CMK (cell line): Measurements from ENCODE around the gene FNDC3B.

Experiments used
- DNase-seq: peaks from one replicate; pipeline ENCODE4 v3.0.0-alpha.2; 2010; ENCODE audit warnings: low read depth

Gene FNDC3B

GRCh38 chr3:172073262-172073915 is 34.0 kb downstream of the FNDC3B start:
- DNase-seq: no peak

GRCh38 chr3:172074032-172074431 is 34.7 kb downstream of the FNDC3B start:
- no peak for DNase-seq

GRCh38 chr3:172074586-172074985 is 35.2 kb downstream of the FNDC3B start:
- DNase-seq: no peak

- DNase-seq: no peak
Measured at GRCh38 chr3:172076212-172076611, 36.8 kb downstream of the FNDC3B start.

- DNase-seq: no peak
Measured at GRCh38 chr3:172077197-172077757, 37.9 kb downstream of the FNDC3B start.

GRCh38 chr3:172078244-172078643 is 38.9 kb downstream of the FNDC3B start:
- no peak for DNase-seq

GRCh38 chr3:172078721-172079120 is 39.3 kb downstream of the FNDC3B start:
- no peak for DNase-seq

- no peak for DNase-seq
Measured at GRCh38 chr3:172079326-172079976, 40.1 kb downstream of the FNDC3B start.

GRCh38 chr3:172080503-172080902 is 41.1 kb downstream of the FNDC3B start:
- no peak for DNase-seq

- no peak for DNase-seq
Measured at GRCh38 chr3:172082269-172082668, 42.9 kb downstream of the FNDC3B start.

GRCh38 chr3:172082820-172083513 is 43.6 kb downstream of the FNDC3B start:
- no peak for DNase-seq

GRCh38 chr3:172083995-172084409 is 44.6 kb downstream of the FNDC3B start:
- DNase-seq: no peak

- no peak for DNase-seq
Measured at GRCh38 chr3:172084871-172085556, 45.6 kb downstream of the FNDC3B start.

- no peak for DNase-seq
Measured at GRCh38 chr3:172085557-172085895, 46.1 kb downstream of the FNDC3B start.

GRCh38 chr3:172086071-172086470 is 46.7 kb downstream of the FNDC3B start:
- no peak for DNase-seq

- no peak for DNase-seq
Measured at GRCh38 chr3:172087198-172087597, 47.8 kb downstream of the FNDC3B start.

GRCh38 chr3:172087602-172088580 is 48.5 kb downstream of the FNDC3B start:
- DNase-seq: no peak

- DNase-seq: no peak
Measured at GRCh38 chr3:172089250-172089649, 49.9 kb downstream of the FNDC3B start.

GRCh38 chr3:172090035-172090434 is 50.7 kb downstream of the FNDC3B start:
- no peak for DNase-seq

GRCh38 chr3:172092658-172093057 is 53.3 kb downstream of the FNDC3B start:
- DNase-seq: no peak
